ENCODE measurements around the gene CPLX1.

The CPLX1 gene

GRCh38 chr4:796206-796605, 29.7 kb downstream of the CPLX1 start:
- TF ChIP-seq CREB1 (IDR thresholded peaks at IDR 0.05; ENCODE audit: low read depth) (no peak), EP300 (IDR thresholded peaks at IDR 0.05; ENCODE audit: borderline replicate concordance) (no peak)

DNA sequence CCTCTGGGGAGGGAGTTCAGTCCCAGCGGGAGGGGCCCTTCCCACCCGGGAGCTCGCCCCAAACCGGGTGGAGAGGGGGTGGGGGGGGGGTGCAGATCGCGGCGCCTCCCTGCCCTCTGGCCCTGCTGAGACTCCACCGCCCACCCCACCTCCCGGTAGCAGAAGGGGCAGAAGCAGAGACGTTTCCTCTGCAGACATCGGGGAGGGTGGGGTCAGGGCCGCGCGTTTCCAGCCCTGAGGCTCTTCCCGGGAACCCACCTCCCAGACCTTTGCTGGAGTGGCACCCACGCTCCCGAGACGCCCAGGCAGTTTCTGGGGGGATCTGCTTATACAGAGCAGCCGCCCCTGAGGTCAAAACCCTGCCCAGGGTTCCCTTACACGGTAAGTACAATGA, 30.2 kb downstream of the CPLX1 start:
- TF ChIP-seq EP300 (IDR thresholded peaks at IDR 0.05; ENCODE audit: borderline replicate concordance) (no peak), TAF1 (IDR thresholded peaks at IDR 0.05; ENCODE audit: low read depth) (no peak), YY1 (IDR thresholded peaks at IDR 0.05; ENCODE audit: low read depth) (no peak), ZBTB7A (IDR thresholded peaks at IDR 0.05; ENCODE audit: low read depth) (no peak), NFIC (IDR thresholded peaks at IDR 0.05) (no peak), REST (IDR thresholded peaks at IDR 0.05; ENCODE audit: low read depth) (no peak)

DNA sequence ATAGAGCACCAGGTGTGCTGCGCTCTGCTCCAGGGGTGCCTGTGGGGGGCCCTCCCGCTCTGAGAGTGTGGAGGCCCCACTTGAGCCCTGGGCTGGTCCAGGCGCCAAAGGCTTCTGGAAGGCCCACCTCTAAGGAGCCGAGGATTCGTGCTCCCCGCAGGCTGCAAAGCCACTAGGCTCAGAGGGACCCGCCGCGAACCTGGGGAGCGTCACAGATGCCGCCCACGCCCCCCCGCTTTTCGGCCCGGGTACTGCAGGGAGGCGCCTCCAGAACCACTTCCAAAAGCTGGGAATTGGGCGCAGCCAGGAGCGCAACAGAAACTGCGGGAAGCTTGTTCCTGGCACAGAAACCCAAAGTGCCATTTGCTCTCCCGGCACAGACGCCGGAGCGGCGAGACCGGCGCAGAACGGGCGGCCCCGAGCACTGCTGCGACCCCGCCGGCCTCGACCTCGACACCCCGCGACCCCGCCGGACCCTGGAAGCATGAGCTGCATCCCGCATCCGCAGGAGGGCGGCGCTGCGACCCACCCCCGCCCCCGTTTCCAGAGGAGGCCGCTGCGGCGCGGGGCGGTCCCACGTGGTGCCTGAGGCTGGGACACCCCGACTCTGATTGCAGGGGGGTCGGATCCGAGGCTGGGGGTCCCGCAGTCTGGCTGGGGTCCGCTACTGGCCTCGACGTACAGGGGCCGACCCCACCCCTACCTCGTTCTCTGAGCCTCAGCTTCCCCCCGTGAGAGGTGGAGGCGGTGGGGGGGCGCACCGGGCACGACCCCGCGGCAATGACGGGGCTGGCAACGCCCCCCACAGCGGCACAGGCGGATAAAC, 30.8 kb downstream of the CPLX1 start:
- TF ChIP-seq TCF12 (IDR thresholded peaks at IDR 0.05; ENCODE audit: low read depth): no peak
- no peak for TF ChIP-seq EP300 (IDR thresholded peaks at IDR 0.05; ENCODE audit: borderline replicate concordance)
- no peak for TF ChIP-seq EGR1 (IDR thresholded peaks at IDR 0.05)
- TF ChIP-seq, protein P1, sequence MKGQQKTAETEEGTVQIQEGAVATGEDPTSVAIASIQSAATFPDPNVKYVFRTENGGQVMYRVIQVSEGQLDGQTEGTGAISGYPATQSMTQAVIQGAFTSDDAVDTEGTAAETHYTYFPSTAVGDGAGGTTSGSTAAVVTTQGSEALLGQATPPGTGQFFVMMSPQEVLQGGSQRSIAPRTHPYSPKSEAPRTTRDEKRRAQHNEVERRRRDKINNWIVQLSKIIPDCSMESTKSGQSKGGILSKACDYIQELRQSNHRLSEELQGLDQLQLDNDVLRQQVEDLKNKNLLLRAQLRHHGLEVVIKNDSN (IDR thresholded peaks at IDR 0.05): no peak
- TF ChIP-seq FOXM1 (IDR thresholded peaks at IDR 0.05; ENCODE audit: borderline replicate concordance, low read depth): no peak
- TF ChIP-seq REST (IDR thresholded peaks at IDR 0.05; ENCODE audit: low read depth): no peak
- TF ChIP-seq TEAD4 (IDR thresholded peaks at IDR 0.05): no peak
- no peak for TF ChIP-seq ZBTB7A (IDR thresholded peaks at IDR 0.05; ENCODE audit: low read depth)
- TF ChIP-seq CEBPB (IDR thresholded peaks at IDR 0.05): no peak
- TF ChIP-seq TAF1 (IDR thresholded peaks at IDR 0.05; ENCODE audit: low read depth): no peak
- TF ChIP-seq CREB1 (IDR thresholded peaks at IDR 0.05; ENCODE audit: low read depth): no peak
- TF ChIP-seq NFIC (IDR thresholded peaks at IDR 0.05): no peak
- no peak for TF ChIP-seq YY1 (IDR thresholded peaks at IDR 0.05; ENCODE audit: low read depth)

GRCh38 chr4:793941-794621, 31.8 kb downstream of the CPLX1 start:
- TF ChIP-seq REST (IDR thresholded peaks at IDR 0.05; ENCODE audit: low read depth) (no peak), CEBPB (IDR thresholded peaks at IDR 0.05) (no peak)

DNA sequence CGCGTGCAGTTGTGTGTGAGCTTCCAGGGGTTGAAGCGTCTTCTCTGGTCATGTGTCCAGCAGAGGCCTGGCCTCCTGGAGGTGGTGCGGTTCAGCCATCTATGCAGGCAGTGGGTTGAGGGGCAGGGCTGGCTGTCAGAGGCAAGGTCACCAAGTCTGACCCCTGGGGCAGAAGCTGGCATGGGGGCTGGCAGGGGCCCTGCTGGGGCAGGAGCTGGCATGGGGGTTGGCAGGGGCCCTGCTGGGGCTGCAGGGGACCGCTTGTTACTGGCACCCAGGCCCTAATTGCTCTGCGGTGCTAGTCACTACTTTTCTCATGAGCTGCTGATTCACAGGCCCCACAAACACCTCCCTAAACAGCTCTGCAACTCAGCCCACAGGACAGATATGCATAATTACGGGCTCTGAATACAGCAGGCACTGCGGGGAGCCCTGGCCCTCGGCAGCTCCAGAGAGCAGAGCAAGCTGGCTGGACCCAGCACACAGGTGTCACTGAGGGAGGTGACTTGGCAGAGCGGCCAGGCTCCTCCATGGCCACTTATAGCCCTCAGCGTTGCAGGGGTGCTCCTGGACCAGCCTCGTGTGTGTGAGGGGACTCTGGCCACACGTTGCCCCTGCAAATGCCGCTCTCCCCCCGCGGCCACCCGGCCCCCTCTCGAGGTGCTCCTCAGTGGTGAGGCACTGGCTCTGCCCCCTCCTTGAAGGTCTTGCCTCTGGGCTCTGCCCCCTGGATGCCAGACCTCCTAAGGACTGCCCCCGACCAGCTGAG, 32.7 kb downstream of the CPLX1 start:
- no peak for TF ChIP-seq RAD21 (IDR thresholded peaks at IDR 0.05; ENCODE audit: low read depth)

Measured in Ishikawa (cell line).